COR-L47 (cell line): ENCODE measurements around the gene LRBA.

Experiments
- DNase-seq: peaks from one replicate; lab custom pipeline; 2025; lab: John Stamatoyannopoulos, UW

The LRBA gene

DNA sequence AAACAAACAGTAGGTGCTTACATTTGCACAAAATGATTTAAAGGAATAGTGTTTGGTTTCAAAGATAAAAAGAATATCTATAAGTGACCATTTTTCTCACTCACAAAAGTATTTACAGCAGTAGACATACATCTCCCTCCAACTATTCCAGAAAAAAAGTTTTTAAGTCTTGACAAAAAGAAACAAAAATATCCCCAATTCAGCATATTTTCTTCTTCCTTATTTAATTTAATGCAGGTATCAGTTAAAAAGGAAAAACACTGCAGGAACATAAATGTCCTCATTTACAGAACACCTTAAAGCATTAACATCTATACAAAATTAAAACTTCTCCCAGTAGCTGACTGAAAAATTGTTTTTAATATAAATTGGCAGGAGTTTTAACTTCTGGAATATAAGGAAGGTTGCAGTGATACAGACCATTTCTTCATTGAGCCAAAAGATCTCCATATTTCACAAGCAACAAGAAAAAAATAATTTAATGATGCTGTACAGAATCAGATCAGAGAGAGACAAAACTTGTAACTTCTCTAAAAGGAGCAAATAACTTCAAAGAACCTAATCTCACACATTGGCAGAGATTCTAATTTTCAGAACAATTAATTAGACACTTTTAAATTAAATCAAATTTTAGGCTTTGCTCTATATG lies 428.8 kb downstream of the LRBA start:
- DNase-seq = no peak

DNA sequence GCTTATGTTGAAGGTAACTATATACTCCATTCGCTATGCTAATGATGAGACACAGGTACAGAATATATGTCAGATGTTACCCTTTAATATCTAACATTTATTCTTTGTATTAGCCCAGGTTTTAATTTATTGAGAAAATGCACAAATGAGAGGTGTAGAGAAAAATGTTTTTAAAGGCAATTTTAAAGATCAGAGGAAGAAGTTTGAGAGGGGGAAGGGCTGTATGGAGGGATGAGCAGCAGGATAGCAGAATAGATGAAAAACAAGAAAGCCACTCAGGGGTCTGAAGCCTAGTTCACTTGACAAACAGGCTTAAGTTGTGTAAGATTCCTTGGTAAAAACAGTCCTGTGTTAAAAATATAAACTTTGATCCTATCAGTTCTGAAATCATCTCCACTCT lies 429.5 kb downstream of the LRBA start:
- DNase-seq = no peak

DNA sequence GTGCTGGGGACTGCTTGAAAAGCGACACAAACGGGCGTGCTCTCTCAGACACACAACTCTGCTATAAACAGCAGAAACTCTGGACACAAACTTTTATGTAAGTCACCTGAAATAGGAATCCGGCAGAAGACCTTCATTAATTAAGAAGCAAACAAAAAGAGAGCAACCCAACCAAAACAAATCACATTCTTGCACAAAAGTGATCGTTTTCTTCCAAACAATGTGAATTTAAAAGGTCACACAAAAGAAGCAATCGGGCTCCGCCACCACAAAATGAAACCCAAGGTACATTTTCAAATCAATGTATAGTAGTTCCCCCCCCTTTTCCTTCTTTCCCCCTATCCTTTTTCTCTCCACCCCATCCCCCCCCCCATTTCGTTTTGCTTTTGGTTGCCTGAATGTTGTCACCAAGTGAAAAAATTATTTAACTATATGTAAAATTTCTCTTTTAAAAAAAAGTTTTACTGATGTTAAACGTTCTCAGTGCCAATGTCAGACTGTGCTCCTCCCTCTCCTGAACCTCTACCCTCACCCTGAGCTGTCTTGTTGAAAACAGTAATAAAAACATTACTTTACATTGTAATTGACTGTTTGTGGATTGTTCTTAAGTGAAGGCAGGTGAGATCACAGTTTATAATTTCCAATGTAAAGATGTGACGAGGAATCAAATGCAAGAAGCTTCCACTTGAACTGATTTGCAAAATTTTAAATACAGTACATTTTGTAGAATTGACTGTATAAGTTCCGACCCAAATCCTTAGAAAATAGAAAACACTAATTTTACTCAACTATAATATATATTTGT lies 430.8 kb downstream of the LRBA start:
- no peak for DNase-seq

DNA sequence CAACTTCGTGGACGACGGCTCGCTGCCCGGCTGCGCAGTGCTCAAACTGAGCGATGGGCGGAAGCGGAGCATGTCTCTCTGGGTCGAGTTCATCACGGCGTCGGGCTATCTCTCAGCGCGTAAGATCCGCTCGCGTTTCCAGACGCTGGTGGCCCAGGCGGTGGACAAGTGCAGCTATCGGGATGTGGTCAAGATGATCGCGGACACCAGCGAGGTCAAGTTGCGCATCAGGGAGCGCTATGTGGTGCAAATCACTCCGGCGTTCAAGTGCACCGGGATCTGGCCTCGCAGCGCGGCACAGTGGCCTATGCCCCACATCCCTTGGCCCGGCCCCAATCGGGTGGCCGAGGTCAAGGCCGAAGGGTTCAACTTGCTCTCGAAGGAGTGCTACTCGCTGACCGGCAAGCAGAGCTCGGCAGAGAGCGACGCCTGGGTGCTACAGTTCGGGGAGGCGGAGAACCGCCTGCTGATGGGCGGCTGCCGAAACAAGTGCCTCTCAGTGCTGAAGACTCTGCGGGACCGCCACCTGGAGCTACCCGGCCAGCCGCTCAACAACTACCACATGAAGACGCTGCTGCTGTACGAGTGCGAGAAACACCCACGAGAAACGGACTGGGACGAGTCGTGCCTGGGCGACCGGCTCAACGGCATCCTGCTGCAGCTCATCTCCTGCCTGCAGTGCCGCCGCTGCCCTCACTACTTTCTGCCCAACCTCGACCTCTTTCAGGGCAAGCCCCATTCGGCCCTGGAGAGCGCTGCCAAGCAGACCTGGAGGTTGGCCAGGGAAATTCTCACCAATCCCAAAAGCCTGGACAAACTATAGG lies 431.6 kb downstream of the LRBA start:
- DNase-seq = no peak

DNA sequence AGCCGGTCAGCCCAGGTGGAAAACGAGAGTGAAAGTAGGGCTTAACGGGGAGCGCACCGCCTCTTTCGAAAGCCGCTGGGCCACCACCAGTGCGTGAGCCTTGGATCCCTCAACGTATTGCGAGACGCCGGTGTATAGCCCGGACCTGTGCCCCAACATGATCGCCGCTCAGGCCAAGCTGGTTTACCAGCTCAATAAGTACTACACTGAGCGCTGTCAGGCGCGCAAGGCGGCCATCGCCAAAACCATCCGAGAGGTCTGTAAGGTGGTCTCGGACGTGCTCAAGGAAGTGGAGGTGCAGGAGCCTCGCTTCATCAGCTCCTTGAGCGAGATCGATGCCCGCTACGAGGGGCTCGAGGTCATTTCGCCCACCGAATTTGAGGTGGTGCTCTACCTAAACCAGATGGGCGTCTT lies 432.2 kb downstream of the LRBA start:
- no peak for DNase-seq

DNA sequence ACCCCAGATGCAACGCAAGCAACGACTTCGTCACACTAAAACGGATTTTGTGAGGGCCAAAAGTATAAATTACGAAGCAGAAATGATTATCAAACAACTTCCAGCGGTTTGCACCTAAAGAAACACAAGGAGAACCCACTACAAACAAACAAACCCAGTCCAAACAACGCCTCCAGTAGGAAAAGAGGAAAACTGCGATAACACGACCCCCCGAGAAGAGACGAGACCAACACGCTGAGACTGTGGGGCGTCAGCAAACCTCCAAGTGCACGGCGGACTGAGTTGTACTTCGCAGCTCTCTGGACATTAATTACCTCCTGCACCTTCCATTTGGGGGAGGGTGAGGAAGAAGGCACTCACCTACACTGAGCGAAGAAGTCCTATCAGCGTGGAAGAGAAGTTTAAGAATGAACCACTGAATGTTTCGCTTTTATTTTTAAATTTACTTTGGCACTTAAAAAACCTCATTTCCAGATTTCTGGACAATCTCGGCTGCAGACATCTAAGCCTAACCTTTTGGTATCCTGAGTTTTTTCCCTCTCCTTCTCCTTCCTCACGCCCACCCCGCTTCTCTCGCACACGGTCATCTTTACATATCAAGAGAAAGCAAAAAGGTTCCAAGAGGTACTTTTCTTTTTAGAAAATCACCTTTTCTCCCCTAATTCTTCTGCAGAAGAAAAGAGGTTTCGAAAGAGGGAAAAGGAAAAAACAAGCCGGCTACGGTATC lies 432.8 kb downstream of the LRBA start, which contains the start of gene MAB21L2:
MAB21L2 (plus strand) TSS at position 6 of the 727 bp plus-strand sequence. CDS start 879 bp downstream, outside the sequence.
- DNase-seq = no peak

DNA sequence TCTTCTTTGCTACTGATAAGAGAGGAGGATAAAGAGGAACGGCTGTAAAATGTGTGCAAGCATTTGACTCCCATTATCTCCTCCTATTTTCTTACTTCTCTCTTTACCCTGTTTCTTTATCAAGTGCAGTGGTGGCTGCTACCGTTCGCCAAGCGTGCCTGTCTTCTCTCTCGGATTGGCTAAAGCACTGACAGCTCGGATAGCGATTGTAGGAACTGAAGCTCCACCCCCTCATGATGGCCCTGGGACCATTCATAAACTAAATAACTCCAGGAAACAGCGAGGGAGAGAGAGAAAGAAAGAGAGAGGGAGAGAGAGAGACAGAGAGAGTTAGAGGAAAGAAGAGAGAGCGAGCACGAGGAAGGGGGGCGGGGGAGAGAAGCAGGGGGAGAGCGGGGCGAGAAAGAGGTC lies 433.4 kb downstream of the LRBA start:
- no peak for DNase-seq

DNA sequence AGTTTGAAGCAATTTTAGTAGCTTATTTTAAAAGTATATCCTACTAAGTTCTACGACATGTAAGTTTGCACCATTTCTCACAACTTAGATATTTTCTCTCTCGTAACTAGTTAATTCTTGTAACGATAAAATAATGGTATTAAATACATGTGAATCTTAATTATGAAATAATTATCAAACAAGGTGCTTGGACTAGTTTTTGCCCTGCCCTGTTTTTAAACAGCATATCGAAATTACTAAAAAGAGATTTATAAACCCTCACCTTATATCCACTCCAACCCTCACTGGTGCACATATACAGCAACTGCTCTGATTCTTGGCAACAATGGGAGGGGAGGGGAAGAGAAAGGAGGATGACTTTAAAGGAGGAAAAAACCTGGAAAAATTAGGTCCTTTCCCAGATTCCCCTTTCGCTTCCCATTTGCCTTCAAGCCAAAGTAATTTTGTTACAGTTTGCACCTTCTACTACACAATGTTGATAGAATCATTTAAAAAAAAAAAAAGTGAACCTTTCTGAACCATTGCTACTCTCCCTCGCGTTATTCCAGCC lies 434.0 kb downstream of the LRBA start:
- no peak for DNase-seq

DNA sequence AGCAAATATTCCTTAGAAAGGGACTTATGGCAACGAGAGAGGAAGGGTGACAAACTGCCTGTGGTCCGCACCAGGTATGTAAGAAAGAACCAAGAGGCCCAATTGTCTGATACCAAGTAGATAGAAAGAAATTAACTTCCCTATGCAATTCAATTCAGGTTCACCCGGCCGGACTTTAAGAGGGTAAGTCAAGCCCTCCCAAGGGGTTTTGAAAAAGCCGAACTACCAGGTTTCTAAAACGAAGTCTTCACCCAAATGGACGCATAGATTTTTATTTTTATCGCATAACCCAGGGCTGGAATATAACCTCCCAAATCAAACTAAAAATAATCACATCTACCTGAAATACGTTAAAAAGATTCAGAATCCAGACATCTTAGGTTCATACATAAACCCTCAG lies 434.8 kb downstream of the LRBA start:
- no peak for DNase-seq

DNA sequence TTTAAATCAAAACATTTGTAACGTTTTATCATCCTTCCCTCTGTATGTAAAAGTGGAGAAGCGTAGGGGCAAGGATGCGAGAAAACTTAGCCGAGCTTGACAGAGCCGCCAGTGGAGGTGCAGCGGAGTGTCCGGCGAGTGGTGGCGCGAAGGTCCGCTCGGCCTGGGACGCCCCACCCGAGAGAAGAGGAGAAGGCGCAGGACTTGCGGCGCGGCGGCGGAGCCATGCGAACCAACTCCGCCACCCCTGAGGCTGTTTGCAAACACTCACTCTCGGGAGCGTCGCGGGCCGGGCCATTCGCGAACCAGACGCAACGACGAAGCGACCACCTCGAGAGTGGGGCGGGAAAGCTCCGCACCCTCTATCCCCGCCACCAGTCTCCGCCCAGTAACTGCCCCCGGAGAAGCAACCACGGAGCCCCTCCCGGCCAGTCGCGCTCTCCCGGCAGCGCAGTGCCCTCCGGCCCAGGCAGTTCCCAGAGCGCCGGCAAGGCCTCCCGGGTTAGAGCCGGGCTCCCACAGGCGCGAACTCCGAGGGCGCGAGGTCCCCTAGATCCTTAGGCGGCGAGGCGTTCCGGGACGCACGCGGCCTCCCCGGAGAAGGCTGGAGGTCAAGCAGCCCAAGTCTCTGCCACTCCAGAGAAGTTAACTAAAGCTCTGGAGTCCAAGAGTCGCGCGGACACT lies 435.4 kb downstream of the LRBA start:
- DNase-seq = no peak

DNA sequence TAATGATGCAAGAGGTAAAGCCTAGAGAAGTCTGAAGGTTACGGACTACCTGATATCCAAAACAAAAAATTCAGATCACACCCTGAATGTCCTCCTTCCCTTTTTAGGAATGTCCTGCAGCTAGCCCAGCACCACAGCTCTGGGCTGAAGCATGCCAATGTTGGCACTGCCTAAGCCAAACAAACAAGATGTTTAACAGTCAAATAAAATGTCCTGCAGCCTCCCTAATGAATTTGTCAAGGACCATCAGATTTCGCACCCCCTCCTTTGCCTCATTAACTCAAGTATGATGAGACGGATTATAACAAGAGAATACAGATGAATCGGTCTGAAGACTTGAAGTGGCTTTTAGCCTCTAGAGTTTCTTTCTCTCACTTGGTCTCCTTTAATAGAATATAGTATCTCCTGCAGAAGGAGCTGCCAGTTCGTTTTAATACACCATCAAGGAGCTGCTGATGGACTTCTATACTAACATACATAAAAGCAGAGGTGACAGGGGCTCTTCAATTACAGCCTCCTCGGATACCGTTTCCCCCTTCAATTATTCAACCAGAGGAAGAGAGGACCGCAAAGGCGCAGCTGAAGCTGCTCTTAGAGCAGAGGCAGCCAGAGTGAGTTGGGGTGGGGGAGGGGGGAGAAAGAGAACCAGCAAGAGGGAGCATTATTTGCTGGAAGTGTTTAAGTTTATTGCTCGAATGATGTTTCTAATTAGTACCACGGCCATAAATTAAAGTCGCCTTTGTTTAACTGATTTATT lies 436.2 kb downstream of the LRBA start:
- DNase-seq = no peak

DNA sequence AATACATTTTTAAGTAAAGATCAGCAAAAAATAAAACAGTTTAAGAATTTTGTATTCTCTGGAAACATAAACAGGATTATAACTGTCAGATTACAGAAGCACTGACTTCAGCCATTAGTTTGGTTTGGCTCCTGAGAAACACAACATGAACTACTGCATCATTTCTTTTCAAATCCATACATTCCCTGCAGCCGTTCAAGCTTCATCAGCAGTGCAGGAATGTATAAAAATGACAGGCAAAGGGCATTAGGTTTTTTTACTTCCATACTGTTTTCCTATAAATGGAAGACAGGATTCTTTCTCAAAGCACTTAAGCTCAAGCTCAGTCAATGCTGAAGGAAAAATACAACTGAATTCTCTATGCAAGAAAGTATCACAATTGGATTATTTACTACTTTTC lies 437.3 kb downstream of the LRBA start:
- DNase-seq = no peak

DNA sequence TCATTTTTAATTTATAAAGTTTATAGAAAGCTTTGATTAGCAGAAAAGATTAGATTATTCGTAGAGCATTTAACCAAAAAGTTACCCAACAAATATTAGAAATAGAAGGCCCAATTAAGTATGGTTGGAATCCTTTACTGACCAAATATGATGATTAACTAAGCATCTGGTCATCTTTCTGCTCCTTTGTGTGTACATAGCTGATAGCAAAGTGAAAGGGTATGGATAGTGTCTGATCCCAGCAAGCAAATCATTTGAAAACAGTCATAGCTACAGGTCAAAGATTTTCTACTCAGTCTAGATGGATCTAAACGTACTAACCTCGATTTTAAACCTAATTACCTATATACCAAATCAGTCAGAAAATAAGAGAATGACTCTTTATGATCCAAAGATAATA lies 440.4 kb downstream of the LRBA start:
- DNase-seq = no peak

DNA sequence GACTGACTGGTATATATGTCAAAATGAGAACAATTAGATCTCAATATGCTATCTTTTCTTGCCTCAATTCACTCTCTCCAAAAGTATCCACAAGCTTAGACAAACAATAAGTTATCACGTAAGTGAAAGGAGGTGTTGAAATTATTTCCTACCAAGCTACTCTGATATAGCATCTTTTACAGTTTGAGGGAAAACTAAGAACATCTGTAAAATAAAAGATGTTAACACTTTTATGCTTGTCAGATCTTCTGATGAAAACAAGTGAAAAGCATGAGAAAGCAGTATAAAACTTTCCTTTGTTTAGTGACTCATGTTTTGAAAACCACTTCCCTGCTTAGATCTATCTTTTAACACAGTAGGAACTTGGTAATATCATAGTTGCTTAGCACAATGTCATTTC lies 441.6 kb downstream of the LRBA start:
- DNase-seq = no peak

DNA sequence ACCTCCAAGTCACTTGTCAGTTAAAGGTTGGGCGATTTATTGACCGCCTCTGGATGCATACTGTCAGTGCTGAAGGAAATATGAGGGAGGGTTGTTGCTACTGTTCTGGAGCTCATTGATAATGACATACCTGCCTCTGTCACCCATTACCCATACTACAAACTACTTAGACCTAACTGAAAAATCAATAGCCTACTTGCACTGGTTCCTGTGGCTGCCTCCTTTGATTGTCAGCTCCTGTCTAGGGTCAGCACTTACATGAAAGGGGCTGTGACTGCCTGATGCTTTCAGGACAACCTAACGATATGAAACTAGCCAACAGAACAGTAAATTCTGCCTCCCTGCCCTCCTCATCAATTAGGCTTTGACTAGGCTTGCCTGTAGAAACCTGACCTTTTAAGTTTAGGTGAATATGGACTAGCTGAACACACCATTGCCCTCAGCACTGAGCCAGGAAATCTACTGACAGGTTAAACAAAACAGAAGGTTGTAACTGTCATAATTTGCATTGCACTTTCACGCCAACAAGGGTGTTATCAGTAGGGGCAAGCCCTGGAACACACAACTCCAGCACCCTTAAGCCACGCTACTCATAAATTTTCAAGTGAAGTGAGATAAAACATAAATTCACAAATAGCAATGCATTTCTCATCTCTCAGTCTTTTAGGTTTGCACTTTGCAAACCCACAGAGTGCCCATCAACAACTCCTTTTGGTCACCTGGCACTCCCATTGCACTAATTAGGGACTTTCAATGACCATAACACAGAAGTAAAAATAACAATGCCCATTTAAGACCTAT lies 442.2 kb downstream of the LRBA start:
- no peak for DNase-seq

DNA sequence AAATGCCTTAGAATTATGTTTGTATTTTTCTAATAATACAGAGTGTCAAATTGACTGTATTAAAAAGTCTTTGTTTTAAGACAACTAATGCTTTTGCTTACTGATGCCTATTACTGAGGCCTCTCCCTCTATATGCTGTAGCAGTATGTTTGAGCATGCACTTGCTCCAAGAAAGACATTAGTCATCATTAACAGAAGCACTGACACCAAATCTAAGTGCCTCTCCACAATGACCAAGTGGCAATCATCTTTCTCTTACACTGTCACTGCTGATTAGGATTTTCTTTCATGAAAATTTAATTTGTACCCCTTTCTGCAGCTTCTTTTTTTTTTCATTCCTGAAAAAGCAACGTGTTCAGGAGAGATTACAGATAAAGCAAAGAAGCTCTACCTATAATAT lies 444.2 kb downstream of the LRBA start:
- DNase-seq = no peak

DNA sequence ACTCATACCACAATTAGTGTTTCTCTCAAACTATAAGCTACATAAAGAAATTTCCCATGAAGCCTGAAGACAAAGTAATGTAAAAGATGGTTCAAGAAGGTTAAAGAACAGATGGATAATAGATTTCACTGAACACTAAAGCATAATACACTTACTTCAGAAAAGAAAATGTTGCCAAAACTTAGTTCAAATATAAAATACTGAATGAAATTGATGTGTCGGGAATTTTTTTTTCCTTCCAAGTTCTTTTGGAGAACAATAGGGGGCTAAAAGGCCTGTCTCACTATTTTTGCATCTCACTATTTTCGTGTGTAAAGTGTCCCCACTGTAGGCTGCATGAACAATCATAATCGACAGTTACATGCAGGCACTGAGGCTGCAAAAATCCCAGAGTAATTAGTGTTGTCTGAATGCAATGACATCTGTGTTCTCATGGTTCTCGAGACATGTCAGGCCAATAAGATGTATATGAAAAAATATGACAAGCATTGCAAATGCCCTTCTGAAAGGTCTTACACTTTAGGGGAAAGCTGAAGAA lies 445.0 kb downstream of the LRBA start:
- DNase-seq = no peak

DNA sequence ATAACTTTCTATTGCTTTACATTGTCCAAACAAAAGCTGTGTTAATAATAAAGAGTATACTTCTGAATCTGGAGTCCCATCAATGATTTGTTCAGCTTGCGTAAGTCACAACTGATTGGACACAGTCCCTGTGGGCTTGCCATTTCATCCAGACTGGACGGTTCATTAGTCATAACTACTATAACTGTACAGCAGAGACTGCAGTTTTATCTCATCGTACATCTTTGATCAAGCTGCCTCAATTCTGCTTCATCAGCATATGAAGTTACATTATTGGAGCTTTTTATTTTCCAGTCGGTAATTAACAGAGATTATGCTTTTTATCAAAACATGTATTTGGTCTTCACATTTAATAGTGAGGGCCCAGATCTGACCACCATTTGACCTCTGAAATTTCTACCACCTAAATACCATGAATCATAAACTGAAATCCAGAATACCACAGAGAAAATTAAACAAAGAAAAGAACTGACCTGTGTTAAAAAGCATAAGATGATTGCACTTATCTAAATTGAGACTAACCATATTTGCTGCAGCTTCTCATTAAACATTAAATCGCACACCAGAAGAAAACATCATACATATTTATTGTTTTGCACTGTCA lies 445.6 kb downstream of the LRBA start:
- DNase-seq = no peak

DNA sequence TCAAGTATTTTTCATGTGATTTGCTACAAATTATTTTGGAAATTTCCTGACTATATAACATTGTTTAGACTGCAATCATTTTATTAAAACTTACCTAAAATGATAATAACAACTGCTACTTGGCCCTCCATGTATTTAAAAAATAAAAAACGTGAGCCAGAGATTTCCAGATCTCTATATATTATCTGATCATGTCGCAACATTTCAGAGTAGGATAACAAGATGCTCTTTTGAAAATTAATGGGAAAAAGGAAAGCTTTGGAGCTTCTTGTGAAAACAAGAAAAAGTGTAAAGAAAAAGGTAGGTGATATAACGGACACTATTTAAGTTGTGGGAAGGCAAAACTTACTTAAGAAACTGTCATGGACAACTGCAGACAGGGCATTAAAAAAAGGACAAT lies 448.0 kb downstream of the LRBA start:
- DNase-seq = no peak
